Ovary (tissue), 9 donors: Measurements from ENCODE around the gene DKK3. TPM values are rescaled to one million over a fixed set of nuclear protein-coding genes. Genes with fewer than 3 reads are reported as not detected.

Experiments
- DNase-seq, 5 donors: peaks; one replicate each; pipeline ENCODE4 v3.0.0-alpha.2; 2019 to 2020
- H3K27ac ChIP-seq, 2 donors: fragments of 200-600 bp; one replicate each; pipeline versions ENCODE4 v1.5.1 to v1.8.0; 2019 to 2022
- H3K27me3 ChIP-seq: fragments of 200-600 bp; one replicate; pipeline ENCODE4 v1.8.0; 2022
- H3K36me3 ChIP-seq: fragments of 200-600 bp; sonication (generic); one replicate; pipeline ENCODE4 v1.5.1; 2019
- H3K4me1 ChIP-seq: one replicate; pipeline ENCODE4 v1.8.1; 2013; ENCODE audit warnings: mild to moderate bottlenecking, moderate library complexity; ENCODE audit not compliant: insufficient read depth
- H3K4me3 ChIP-seq: fragments of 200-600 bp; sonication (generic); one replicate; pipeline ENCODE4 v1.5.1; 2017
- H3K9me3 ChIP-seq, 2 donors: fragments of 200-600 bp in 1 of 2; sonication (generic) in 1 of 2; one replicate each; pipeline versions ENCODE4 v1.5.1 to v1.8.1; 2013 to 2019; ENCODE audit warnings: mild to moderate bottlenecking in 1 of 2, moderate library complexity in 1 of 2
- EP300 ChIP-seq: sonication (generic); formaldehyde crosslinking; IDR thresholded peaks from one replicate; pipeline ENCODE4 v1.6.1; 2017; ENCODE audit warnings: antibody characterized with exemption
- POLR2A ChIP-seq: fragments of 450-650 bp; IDR thresholded peaks from one replicate; pipeline ENCODE4 v1.6.1; 2017; ENCODE audit warnings: antibody characterized with exemption, mild to moderate bottlenecking, moderate library complexity
- WGBS, 3 donors: extraction: QIAGEN DNeasy Blood & Tissue Kit in 1 of 3; methylation state at CpG; one replicate each; pipeline versions ENCODE4 v1.1.5 to v1.1.7; 2013 to 2017; 5-methylcytosine and 5-hydroxymethylcytosine counted together
- intact Hi-C, 4 donors: fragments of 100-400 bp; cut with DNase I; formaldehyde crosslinking; loops; one replicate each; pipeline versions ENCODE4 v1.11.0 to v1.15.1; 2022 to 2023
- polyA plus RNA-seq, 2 donors: library from polyadenylated mRNA; stranded (reverse); fragments of 200-250 nt in 1 of 2; fragments of 350-450 nt in 1 of 2; fragmentation: Illumina TruSeq in 1 of 2; extraction: RNeasy Lipid Tissue Mini Kit (QIAGEN cat#74804) in 1 of 2; gene quantifications; one replicate each; pipeline ENCODE4 v1.2.3, GENCODE V29; 2013 to 2014
- total RNA-seq, 7 donors: library from RNA; depleted of rRNA in 2 of 7; stranded (reverse); fragments of >200 nt in 2 of 7; fragmentation: NEBNext Ultra II Directional in 3 of 7; extraction: Animal tissue kit (Norgen Biotek cat#: 25700) in 3 of 7; gene quantifications; one replicate each; pipeline versions ENCODE4 v1.1.0 to v1.2.4, GENCODE V29; 2016 to 2023
- TF ChIP-seq, protein P1 (sequence below), 3 donors: fragments of 450-650 bp in 2 of 3; fragments of 200-600 bp in 1 of 3; IDR thresholded peaks; one replicate each; pipeline versions ENCODE4 v1.5.1 to v1.8.0; 2016 to 2022; ENCODE audit warnings: antibody characterized with exemption in 3 of 3, mild to moderate bottlenecking in 1 of 3
- donor health status: DM: no; HTN: no; CAD: no; lungs with moderate emphysema.
- donor health status: DM: no; HTN: no; CAD: no.
- donor health status: Bipolar disorder and iron deficiency.
- donor health status: DM: yes; HTN: yes; CAD: no.
- donor health status: DM: no; HTN: no; CAD: no.
- donor health status: DM: yes; HTN: yes; CAD: no.

Gene DKK3
- total and polyA plus RNA-seq, 9 donors = 33.9 to 255 (median 62.8) TPM

DNA sequence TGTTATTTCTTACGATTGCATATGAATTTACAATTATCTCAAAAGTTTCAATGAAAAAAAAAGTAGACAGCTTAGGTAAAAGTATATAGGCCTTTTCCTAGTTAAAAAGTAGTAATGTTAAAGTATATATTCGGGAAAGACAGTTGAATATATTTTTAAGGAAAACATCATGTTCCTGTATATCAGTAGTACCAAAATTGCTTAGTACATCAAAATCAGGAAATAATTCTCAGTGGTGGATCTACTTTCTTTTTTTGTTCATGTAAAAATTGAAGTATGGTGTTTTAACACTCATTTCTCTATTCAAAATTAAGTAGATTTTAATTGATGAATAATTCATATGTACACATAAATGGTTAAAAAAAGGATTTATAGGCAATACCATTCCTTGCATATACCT, 92.8 kb downstream of the DKK3 start:
- intact Hi-C loops = no loop called here

GRCh38 chr11:11913395-11913794, 95.0 kb downstream of the DKK3 start:
- TF ChIP-seq, protein P1, sequence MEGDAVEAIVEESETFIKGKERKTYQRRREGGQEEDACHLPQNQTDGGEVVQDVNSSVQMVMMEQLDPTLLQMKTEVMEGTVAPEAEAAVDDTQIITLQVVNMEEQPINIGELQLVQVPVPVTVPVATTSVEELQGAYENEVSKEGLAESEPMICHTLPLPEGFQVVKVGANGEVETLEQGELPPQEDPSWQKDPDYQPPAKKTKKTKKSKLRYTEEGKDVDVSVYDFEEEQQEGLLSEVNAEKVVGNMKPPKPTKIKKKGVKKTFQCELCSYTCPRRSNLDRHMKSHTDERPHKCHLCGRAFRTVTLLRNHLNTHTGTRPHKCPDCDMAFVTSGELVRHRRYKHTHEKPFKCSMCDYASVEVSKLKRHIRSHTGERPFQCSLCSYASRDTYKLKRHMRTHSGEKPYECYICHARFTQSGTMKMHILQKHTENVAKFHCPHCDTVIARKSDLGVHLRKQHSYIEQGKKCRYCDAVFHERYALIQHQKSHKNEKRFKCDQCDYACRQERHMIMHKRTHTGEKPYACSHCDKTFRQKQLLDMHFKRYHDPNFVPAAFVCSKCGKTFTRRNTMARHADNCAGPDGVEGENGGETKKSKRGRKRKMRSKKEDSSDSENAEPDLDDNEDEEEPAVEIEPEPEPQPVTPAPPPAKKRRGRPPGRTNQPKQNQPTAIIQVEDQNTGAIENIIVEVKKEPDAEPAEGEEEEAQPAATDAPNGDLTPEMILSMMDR (IDR thresholded peaks at IDR 0.05) = no peak
- TF ChIP-seq EP300 = no peak
- TF ChIP-seq POLR2A = no peak
- H3K27me3 ChIP-seq = no peaks in the 10 kb centered on the region
- H3K36me3 ChIP-seq = no peaks in the 10 kb centered on the region
- WGBS, 3 donors = 97 to 100% (median 98%) methylated on average over 1 of the region's 1 CpG
- H3K4me1 ChIP-seq = peaks cover 6% of the 10 kb centered on the region
- no peak for DNase-seq
- no peak overlapping the region for H3K4me3 ChIP-seq
- intact Hi-C loops = no loop called here
- H3K27ac ChIP-seq = no peak overlapping the region
- no peaks in the 10 kb centered on the region for H3K9me3 ChIP-seq

More for the DNA sequence above, 92.8 kb downstream of the DKK3 start:
- no peak for DNase-seq
- Histone ChIP-seq H3K27me3 (no peaks in the 10 kb centered on the region), H3K9me3 (no peaks in the 10 kb centered on the region), H3K4me1 (peaks cover 6% of the 10 kb centered on the region), H3K4me3 (no peak overlapping the region), H3K36me3 (no peaks in the 10 kb centered on the region), H3K27ac (no peak overlapping the region)
- 97 to 98% (median 98%) methylated on average over 2 of the region's 2 CpGs for WGBS, 3 donors
- TF ChIP-seq EP300 (no peak), POLR2A (no peak)
- TF ChIP-seq, protein P1 (IDR thresholded peaks at IDR 0.05) = no peak

Other genes with a start within 250 kb of the DKK3 start
- gene USP47, start 166.7 kb downstream of the DKK3 start, total RNA-seq = 10 to 100 TPM; 43.9 to 70.5 (median 52.1) TPM
- gene USP47, start 166.7 kb downstream of the DKK3 start, polyA plus RNA-seq = 10 to 100 TPM; 26.5 to 27.1 TPM
- gene MICAL2, start 102.0 kb upstream of the DKK3 start, total RNA-seq = 10 to 100 TPM; 11.0 to 68.5 (median 32.5) TPM
- gene MICAL2, start 102.0 kb upstream of the DKK3 start, polyA plus RNA-seq = 10 to 100 TPM; 10.7 to 73.6 TPM